NOMO-1 treated with DMSO at 0.1 percent for 48 hours (cell line): ENCODE measurements around the gene NPAS4.

ENCODE experiments used
- DNase-seq: peaks from one replicate; lab custom pipeline; 2025; ENCODE audit not compliant: unreplicated experiment; lab: John Stamatoyannopoulos, UW

NPAS4 gene

DNA sequence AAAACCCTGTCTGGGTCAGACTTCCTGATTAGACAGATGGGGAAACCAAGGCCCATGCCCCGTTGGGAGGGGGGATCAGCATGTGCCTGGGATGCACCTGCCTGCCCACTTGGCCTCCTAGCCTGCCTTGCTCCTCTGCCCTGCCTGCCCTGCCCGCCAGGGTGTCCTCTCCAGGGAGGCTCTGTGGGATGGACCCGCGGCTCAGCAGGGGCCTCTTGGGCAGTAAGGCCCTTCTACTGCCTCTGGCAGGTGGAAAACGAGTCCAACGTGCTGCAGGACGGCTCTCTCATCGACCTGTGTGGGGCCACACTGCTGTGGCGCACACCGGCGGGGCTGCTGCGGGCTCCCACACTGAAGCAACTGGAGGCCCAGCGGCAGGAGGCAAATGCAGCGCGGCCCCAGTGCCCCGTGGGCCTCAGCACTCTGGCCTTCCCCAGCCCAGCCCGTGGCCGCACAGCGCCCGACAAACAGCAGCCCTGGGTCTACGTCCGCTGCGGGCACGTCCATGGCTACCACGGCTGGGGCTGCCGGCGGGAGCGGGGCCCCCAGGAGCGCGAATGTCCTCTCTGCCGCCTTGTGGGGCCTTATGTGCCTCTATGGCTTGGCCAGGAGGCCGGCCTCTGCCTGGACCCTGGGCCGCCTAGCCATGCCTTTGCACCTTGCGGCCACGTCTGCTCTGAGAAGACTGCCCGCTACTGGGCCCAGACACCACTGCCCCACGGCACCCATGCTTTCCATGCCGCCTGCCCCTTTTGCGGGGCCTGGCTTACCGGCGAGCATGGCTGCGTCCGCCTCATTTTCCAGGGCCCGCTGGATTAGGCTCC is 54.7 kb downstream of the NPAS4 start:
- no peak for DNase-seq
